Measurements from ENCODE around the gene CDCA7L. TPM values are rescaled to one million over a fixed set of nuclear protein-coding genes. Genes with fewer than 3 reads are reported as not detected.

CDCA7L gene
- total and polyA plus RNA-seq, 2 of the 13 experiments (the other 11 are each of a cell fraction or from before 2014, with no cell fraction given): 2.7 to 4.2 TPM

- BruUV-seq (replicated peaks): no TSS peak
- Histone ChIP-seq H3K27ac (ENCODE audit: extremely low read length, insufficient read depth, low read length) (no peak overlapping the region), H3K79me2 (ENCODE audit: insufficient read depth, low read length) (no peaks in the 10 kb centered on the region), H3K27me3 (ENCODE audit: control insufficient read depth in 1 of 2, insufficient read depth in 2 of 2, low read length in 2 of 2) (peaks cover 0 to 7% of the 10 kb centered on the region in 2 experiments; a peak in 2 of 5 replicates), H3K9ac (ENCODE audit: insufficient read depth, low read depth, low read length) (no peak overlapping the region), H2AFZ (ENCODE audit: low read length) (no peak overlapping the region), H3K4me1 (ENCODE audit: insufficient read depth, low read length) (no peaks in the 10 kb centered on the region), H4K20me1 (ENCODE audit: insufficient read depth, low read length) (no peaks in the 10 kb centered on the region), H3K9me3 (ENCODE audit: low read length) (no peaks in the 10 kb centered on the region), H3K4me2 (ENCODE audit: low read depth, low read length) (peak overlapping the region; percentile 43; the same call in 1 of the 2 replicates), H3K36me3 (replicated peaks in 1 of 2; ENCODE audit: control insufficient read depth in 1 of 2, insufficient read depth in 2 of 2, low read length in 2 of 2) (no peaks in the 10 kb centered on the region), H3K4me3 (replicated peaks in 1 of 3; ENCODE audit: insufficient read depth in 1 of 3, low read depth in 2 of 3, low read length in 3 of 3) (peak overlapping the region in 2 of 3 experiments; percentile 31 to 40; a peak in 4 of 6 replicates)
- 27% methylated on average over 34 of the region's 34 CpGs for WGBS (ENCODE audit: low lambda C conversion rate)
- TF ChIP-seq ARID2 (CRISPR knock-in tag; IDR thresholded peaks at IDR 0.05; ENCODE audit: borderline replicate concordance): no peak
- TF ChIP-seq ZNF263 (CRISPR knock-in tag; IDR thresholded peaks at IDR 0.05): 0 out of 2 replicates have a peak, but pooled peaks have one; percentile 19
- no peak for TF ChIP-seq ZNF766 (CRISPR knock-in tag; IDR thresholded peaks at IDR 0.05; ENCODE audit: borderline replicate concordance)
- TF ChIP-seq GMEB1 (CRISPR knock-in tag; IDR thresholded peaks at IDR 0.05; ENCODE audit: borderline replicate concordance): no peak
- peak; percentile 16; the same call in 1 of the 2 replicates for TF ChIP-seq SAP130 (CRISPR knock-in tag; IDR thresholded peaks at IDR 0.05; ENCODE audit: low read depth)
- FAIRE-seq: no peak
- ATAC-seq: peak; percentile 25; the same call in 1 of the 3 replicates
- intact Hi-C loops (cut with micrococcal nuclease; ENCODE audit: unreplicated experiment): no loop called here
- CTCF ChIA-PET (ENCODE audit: low intra/inter-chr PET ratio, low total read pairs): no interaction called here
- no peak for DNase-seq (ENCODE audit: low spot score)
- in situ Hi-C loops (cut with HindIII; ENCODE audit: extremely low pct_ligation_motif_present, low pct_unique_long_range_greater_than_20kb): no loop called here
- POLR2A ChIA-PET: no interaction called here
Observed at GRCh38 chr7:21944616-21945453, 864 bp downstream of the CDCA7L start.

- BruUV-seq (replicated peaks): no TSS peak
- WGBS (ENCODE audit: low lambda C conversion rate): 18% methylated on average over 5 of the region's 5 CpGs
- Histone ChIP-seq H3K4me1 (ENCODE audit: insufficient read depth, low read length) (no peaks in the 10 kb centered on the region), H3K4me2 (ENCODE audit: low read depth, low read length) (no peak overlapping the region), H3K27me3 (ENCODE audit: control insufficient read depth in 1 of 2, insufficient read depth in 2 of 2, low read length in 2 of 2) (peaks cover 0 to 7% of the 10 kb centered on the region in 2 experiments; a peak in 1 of 5 replicates), H4K20me1 (ENCODE audit: insufficient read depth, low read length) (no peaks in the 10 kb centered on the region), H3K9ac (ENCODE audit: insufficient read depth, low read depth, low read length) (no peak overlapping the region), H2AFZ (ENCODE audit: low read length) (no peak overlapping the region), H3K36me3 (replicated peaks in 1 of 2; ENCODE audit: control insufficient read depth in 1 of 2, insufficient read depth in 2 of 2, low read length in 2 of 2) (no peaks in the 10 kb centered on the region), H3K27ac (ENCODE audit: extremely low read length, insufficient read depth, low read length) (no peak overlapping the region), H3K9me3 (ENCODE audit: low read length) (no peaks in the 10 kb centered on the region), H3K4me3 (replicated peaks in 1 of 3; ENCODE audit: insufficient read depth in 1 of 3, low read depth in 2 of 3, low read length in 3 of 3) (no peak overlapping the region), H3K79me2 (ENCODE audit: insufficient read depth, low read length) (no peaks in the 10 kb centered on the region)
- no peak for ATAC-seq
- in situ Hi-C loops (cut with HindIII; ENCODE audit: extremely low pct_ligation_motif_present, low pct_unique_long_range_greater_than_20kb) (no loop called here), intact Hi-C loops (cut with micrococcal nuclease; ENCODE audit: unreplicated experiment) (no loop called here)
- POLR2A ChIA-PET: no interaction called here
- no peak for DNase-seq (ENCODE audit: low spot score)
- no peak for FAIRE-seq
- CTCF ChIA-PET (ENCODE audit: low intra/inter-chr PET ratio, low total read pairs): no interaction called here
- TF ChIP-seq PCBP2 (optimal IDR thresholded peaks at IDR 0.05; ENCODE audit: low read depth, low read length, poor library complexity, severe bottlenecking) (no peak), EZH2 (conservative IDR thresholded peaks at IDR 0.05; ENCODE audit: low read depth, low read length) (no peak), FOXK1 (CRISPR knock-in tag; IDR thresholded peaks at IDR 0.05; ENCODE audit: borderline replicate concordance, low read depth) (no peak), ZNF180 (CRISPR knock-in tag; IDR thresholded peaks at IDR 0.05; ENCODE audit: borderline replicate concordance, low read depth) (no peak), ZNF768 (CRISPR knock-in tag; IDR thresholded peaks at IDR 0.05) (no peak), ZNF720 (CRISPR knock-in tag; IDR thresholded peaks at IDR 0.05) (no peak), SMAD9 (CRISPR knock-in tag; IDR thresholded peaks at IDR 0.05) (no peak), PRDM10 (CRISPR knock-in tag; IDR thresholded peaks at IDR 0.05; ENCODE audit: low read depth) (no peak)
Observed at GRCh38 chr7:21943436-21943835, 2.3 kb downstream of the CDCA7L start.
